NCI-H1048 (cell line): ENCODE results near the gene H6PD.

Experiments
- DNase-seq: peaks from one replicate; lab custom pipeline; 2025; lab: John Stamatoyannopoulos, UW

Gene H6PD

DNA sequence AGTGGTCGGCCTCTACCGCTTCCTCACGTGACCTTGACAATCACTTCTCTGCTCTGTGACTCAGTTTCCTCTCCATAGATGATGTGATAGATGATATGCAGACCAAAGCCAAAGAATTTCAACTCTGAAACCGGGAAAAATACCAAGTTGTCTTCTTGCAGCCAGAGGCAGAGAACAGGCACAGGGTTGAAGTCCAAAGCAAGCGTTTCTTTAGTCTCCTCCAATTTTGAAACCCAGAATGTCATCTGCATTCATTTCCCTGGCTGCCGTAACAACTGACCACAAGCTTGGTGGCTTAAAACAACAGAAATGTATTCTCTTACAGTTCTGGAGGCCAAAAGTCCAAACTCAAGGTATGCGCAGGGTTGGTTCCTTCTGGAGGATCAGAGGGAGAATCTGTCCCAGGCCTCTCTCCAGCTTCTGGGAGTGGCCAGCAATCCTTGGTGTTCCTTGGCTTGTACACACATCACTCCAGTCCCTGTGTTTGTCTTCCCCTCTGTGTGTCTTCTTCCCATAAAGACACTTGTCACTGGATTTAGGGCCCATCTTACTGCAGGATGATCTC lies 30.3 kb upstream of the H6PD start:
- DNase-seq = no peak

DNA sequence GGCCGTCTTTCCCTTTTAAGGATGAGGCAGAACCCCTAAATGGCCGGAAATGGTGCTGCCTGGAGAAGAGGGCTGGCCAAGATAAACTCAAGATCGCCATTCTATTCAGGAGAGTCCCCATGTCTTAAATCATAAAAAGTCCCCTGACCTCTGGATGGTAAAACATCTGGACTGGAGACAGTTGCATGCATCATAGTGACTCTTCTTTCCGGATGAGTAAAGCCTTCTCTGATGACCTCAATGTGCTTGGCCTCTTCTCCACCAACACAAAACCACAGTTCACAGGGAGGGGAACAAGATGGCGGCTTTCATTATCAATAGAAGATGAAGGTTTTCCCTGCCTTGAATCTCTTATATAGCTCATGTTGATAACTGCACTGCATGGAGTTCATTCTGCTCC lies 27.5 kb upstream of the H6PD start:
- no peak for DNase-seq

DNA sequence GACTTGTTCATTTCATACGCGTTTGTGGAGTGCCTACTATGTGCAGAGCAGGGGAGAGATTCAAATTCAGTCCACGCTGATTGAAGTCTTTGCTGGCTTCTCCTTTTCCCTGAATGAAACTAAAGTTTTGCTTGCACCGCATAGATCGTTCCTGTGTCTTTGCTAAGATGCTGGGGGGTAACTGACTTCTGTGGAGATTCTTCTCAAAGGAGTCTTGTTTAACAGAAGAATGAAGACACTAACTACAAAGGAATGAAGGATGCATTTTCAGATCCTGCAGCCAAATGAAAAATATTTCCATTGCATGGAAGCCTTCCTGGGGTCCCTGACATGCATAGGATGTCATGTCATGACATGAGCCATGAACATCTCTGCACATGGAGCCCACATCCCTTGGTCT lies 26.9 kb upstream of the H6PD start:
- DNase-seq = no peak

DNA sequence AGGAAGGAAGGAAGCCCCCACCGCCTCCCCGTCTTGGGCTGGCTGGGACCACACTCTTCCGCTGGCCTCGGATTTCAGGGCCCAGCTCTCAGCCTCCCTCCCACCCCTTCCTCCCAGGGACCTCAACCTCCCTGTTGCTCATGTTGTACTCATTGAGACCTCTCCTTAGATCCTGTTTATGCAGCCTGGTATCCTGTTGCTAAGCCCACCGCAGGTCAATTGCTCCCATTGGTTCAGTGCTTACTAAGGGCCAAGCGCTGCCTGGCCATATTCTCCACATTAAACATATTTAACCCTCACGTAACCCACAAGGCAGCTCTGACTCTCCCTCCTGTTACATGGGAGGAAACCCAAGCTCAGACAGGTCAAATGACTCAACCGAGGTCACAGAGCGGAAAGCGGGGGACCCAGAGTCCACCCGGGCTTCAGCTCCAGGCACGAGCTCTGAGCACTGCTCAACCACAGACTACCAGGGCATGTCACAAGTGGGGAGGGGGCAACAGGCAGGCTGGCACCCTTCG lies 23.2 kb upstream of the H6PD start:
- no peak for DNase-seq

DNA sequence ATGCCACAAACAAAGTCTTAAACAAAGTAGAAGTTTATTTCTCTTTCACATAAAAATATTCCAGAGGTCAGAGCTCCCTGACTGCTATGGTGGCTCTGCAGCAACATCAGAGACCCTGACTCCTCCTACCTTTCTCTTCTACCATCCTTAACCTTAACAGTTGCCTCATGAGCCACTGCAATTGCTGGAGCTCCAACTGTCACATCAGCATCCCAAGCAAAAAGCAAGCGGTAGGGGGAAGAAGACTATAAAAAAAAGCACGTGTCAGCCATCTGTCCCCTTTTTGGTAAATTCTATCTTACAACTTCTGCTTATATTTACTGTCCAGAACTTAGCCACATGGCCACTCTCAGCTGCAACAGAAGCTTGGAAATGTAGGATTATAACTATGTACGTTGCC lies 21.8 kb upstream of the H6PD start:
- DNase-seq = no peak

DNA sequence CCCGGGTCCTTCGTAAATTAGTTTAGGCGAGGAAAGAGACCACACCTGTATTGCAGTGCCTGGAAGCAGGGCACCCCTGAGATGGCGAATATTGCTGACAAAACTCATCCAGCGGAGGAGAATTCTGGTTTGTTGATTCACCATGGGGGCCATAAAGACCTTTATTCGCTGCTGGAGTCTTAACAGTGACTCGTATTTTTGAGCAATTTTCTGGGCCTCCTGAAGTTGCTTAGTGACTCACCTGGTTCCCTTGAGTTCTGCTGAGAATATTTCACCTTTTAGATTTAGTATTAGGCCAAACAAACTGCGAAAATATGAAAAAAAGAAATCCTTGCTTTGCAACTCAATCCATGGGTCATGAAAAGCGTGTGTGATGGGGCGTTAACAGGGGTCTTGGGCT lies 20.6 kb upstream of the H6PD start:
- no peak for DNase-seq

DNA sequence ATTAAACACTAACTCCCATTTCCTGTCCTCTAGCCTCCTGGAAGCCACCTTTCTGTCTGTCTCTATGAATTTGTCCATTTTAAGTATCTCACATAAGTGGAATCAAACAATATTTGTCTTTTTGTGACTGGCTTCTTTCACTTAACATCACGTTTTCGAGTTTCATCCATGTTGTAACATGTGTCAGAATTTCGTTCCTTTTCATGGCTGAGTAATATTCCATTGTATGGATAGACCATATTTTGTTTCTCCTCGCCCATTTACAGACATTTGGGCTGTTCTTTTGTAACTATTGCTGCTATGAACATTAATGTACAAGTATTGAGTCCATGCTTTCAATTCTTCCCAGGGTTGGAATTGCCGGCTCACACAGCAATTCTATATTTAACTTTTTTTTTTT lies 15.7 kb upstream of the H6PD start:
- no peak for DNase-seq

DNA sequence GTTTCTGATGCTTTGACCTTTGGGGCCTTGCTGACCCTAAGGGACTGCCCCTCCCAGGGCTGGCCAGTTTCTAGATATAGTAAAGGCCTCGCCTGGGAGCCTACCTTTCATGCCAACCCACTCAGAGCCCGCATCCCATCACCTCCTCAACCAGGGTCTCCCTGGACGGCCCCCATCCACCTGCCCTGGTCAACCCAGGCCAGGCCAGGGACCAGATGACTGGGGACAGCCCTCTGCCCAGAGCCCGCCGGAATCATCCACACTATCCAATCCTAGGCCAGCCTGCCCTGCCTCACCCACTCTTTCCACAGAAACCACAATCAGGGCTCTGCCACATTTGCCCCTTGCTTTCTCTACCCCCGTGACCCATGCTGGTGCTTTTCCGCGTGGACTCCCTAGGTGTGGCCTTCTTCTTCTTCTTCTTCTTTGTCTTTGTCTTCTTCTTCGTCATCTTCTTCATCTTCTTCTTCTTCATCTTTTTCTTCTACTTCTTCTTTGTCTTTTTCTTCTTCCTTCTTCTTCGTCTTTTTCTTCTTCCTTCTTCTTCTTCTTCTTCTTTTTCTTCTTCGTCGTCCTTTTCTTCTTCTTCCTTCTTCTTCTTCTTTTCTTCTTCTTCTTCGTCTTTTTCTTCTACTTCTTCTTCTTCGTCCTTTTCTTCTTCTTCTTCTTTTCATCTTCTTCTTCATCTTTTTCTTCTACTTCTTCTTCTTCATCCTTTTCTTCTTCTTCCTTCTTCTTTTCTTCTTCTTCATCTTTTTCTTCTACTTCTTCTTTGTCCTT lies 11.5 kb upstream of the H6PD start:
- no peak for DNase-seq

DNA sequence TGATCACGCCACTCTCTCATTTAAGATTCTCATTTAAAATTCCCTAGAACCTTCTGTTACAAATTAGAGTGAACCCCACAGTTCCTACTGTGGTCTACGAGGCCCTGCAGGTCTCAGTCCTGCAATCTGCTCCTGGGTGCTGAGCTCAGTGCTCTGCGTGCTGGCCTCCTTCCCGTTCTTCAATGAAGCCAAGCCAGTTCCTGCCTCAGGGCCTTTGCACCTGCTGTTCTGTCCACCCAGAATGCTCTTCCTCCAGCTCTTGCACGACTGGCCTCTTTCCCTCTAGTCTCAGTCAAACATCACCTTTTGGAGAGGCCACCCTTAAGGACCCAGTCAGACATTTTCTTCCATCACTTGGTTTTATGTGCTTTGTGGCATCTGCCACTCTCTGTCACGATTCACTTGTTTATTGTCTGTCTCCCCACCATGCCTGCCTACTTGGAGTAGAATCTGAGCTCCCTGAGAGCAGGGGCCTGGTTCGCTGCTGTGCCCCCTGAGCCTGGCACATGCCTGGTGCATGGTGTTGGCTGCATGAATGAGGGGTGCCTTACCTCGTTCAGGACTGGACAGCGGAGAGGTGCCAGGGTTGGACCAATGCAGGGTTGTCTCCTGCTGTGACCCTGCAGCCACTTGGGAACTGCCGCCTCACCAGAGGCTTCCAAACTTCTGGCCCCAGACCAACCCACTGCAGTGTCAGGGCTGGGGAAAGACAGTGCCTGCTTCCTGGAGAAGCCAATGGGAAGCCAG lies 9.7 kb upstream of the H6PD start:
- no peak for DNase-seq

DNA sequence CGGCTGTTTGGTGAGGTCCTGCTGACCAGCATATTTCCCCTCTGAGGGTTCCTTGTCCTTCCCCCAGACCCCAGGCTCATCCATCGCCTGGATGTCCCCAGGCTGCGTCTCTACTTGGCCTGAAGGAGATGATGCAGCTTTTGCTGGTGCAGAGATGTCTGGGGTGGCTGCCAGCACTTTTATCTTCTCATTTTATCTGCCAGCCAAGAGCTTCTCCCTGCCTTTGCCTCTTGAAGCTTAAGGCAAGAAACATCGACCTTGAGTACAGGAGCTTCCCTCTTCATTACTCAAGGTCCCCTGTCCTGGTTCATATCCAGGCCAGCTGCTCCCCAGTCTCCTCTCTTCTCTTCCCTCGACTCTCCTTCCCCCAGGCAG lies 9.2 kb upstream of the H6PD start:
- DNase-seq = no peak

DNA sequence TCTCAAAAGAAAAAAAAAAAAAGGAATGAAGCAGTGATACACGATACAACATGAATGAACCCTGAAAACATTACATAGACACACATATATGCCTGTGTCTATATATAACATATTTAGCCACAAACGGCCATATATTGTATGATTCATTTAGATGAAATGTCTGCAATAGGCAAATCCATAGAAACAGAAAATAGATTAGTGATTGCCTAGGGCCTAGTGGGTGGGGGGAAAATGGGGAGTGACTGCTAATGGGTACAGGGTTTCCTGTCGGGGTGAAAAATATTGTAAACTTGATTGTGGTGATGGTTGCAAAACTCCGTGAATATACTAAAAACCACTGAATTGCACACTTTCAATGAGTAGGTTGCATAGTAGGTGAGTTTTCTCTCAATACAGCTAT lies 6.0 kb upstream of the H6PD start:
- no peak for DNase-seq

DNA sequence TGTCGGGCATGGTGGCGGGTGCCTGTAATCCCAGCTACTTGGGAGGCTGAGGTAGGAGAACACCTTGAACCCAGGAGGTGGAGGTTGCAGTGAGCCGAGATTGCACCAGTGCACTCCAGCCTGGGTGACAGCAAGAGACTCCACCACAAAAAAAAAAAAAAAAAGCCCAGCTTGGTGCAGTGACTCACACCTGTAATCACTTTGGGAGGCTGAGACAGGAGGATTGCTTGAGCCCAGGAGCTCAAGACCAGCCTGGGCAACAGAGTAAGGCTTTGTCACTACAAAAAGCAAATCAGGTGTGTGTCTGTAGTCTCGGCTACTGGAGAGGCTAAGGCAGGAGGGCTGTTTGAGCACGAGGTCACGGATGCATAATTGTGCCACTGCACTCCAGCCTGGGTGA lies 5.0 kb upstream of the H6PD start:
- DNase-seq = no peak

DNA sequence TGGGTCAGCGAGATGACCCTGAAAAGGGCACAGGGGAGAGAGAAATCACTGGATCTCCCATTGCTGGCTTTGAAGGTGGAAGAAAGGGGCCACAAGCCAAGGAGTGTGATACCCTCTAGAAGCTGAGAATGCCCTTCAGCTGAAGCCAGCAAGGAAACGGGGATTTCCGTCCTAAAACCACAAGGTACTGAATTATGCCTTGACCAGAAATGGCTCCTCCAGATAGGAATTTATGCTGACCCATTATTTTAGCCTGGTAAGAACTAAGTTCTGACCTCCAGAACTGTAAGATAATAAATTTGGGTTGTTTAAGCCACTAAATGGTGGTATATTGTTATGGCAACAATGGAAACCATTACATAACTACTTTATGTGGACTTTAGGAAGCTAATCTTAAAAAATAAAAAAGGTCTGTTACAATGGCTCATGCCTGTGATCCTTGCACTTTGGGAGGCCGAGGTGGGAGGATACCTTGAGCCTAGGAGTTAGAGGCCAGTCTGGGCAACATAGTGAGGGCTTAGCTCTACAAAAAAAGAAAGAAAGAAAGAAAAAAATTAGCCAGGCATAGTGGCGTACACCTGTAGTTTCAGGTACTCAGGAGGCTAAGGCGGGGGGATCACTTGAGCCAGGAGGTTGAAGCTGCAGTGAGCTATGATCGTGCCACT lies 3.6 kb upstream of the H6PD start:
- DNase-seq = no peak

DNA sequence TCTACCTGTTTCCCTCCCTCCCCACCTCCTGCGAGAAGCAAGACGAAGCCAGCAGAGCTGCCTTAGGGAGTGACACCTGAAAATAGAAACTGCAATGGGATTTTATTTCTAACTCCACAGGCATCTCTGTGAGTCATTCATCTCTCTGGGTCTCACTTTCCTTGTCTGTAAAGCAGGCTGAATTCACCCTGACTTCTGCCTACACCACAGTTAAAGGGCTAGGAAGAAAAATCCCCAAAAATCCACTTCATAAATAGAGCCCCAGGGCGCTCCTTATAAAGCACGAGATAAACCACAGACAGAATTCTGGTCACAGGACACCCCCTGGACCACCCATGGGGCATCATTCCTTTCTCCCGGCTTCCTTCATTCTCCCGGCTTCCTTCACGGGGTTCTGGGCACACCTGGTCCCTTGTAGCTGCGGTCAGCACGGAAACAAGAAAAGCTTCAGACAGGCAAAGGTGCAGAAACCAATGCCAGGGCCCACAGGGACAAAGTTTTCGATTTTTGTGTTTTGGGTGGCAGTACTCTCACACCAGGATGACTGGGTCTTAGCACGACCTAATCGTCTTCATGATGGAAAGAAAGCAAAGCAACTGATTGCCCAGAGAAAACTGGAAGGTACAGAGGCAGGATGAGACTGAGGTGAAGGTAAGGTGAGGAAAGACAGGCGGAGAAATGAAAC lies 2.8 kb upstream of the H6PD start:
- DNase-seq = no peak

DNA sequence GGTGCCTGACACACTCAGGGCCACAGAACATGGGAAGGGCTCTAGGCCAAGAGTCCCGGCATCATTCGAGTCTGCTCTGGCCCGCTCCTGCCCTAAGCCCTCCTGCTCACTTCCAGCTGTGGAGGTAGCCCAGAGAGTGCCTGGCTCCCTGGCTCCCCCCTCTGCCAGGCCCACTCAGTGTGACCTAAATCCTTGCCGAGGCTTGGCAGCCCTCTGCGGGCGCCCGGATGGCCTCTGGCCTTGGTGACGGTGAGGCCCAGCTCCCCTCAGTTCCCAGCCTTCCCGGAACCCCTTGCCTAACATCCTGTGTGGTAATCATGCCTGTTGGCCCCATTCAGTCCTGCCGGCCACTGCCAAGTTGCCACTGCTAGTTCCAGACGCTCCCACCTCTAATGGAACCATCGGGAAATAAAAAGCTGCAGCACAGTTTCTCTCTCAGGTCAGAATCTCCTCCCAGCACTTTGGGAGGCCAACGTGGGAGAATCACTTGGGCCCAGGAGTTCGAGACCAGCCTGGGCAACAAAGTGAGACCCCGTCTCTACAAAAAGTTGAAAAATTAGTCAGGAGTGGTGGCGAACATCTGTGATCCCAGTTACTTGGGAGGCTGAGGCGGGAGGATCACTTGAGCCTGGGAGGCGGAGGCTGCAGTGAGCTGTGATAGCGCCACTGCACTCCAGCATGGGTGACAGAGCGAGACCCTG lies 1.2 kb upstream of the H6PD start:
- no peak for DNase-seq

DNA sequence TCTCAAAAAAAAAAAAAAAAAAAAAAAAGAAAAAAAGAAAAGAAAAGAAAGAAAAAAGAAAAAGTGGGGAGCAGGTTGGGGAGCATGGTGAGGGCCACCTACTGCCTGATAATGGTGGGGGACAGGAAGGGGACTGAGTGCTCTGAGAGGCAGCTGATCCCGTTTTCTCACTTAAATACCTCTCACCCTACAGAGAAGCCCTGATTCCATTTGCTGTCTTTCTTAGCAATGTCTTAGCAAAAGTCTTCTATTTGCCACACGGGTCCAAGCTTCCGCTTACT lies 692 bp upstream of the H6PD start:
- DNase-seq = no peak

DNA sequence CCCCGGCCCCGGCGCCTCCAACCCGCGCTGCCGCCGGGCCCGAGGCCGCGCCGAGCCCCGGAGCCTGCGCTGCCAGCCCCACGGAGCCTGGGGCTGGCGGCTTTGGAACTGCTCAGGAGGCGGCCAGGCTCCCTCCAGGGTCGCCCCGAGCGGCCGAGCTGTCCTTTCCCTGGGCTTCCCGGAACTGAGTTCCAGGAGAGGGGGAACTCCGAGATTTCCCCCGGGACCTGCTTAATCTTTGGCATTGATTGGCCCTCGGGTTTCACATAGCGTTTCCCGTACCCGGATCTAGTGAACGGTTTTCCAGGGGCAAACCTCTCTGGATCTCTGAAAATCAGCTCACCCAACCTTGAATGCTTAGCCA lies 504 bp downstream of the H6PD start:
- DNase-seq = no peak

DNA sequence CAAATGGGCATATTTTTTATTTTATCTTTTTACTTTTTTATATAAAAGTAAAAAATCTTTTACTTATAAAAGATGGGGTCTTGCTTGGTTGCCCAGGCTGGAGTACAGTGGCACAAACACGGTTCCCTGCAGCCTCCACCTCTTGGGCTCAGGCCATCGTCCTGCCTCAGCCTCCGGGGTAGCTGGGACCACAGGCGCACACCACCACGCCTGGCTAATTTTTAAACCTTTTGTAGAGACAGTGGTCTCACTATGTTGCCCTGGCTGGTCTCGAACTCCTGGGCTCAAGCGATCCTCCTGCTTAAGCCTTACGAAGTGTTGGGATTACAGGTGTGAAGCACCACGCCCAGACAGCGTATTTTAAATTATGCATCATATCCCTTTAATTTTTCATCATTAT lies 986 bp downstream of the H6PD start:
- DNase-seq = no peak

DNA sequence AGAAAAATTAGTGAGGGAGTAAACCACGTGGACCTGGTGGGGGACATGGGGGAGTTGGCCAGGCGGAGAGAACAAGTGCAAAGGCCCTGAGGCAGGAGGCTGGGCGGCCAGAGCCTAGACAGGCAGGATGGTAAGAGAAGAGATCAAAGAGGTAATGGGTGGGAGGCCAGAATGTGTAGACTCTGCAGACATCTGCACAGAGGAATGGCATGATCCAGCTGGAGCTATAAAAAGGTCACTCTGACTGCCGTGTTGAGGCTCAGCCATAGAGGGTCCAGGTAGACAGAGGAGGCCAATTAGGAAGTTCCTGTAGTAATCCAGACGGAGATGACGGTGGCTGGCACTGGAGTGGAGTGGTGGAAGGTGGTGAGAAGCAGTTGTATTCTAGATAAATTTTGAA lies 3.6 kb downstream of the H6PD start:
- DNase-seq = no peak

DNA sequence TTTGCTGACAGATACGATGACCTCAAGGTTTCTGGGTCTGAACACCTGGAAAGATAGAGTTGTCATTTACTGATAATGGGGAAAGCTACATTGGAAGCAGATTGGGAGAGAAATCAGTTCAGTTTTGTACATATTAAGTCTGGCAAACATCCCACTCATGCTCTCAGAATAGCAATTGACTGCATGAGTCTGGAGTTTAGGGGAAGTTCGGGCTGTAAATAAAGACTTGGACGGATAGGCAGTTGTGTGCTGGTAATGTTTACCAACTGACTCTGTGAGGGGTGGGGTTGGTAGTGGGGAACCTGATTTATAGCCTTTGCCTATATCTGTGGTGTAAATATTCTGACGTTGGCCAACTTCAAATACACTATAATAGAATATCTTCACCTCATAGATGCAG lies 4.0 kb downstream of the H6PD start:
- DNase-seq = no peak

DNA sequence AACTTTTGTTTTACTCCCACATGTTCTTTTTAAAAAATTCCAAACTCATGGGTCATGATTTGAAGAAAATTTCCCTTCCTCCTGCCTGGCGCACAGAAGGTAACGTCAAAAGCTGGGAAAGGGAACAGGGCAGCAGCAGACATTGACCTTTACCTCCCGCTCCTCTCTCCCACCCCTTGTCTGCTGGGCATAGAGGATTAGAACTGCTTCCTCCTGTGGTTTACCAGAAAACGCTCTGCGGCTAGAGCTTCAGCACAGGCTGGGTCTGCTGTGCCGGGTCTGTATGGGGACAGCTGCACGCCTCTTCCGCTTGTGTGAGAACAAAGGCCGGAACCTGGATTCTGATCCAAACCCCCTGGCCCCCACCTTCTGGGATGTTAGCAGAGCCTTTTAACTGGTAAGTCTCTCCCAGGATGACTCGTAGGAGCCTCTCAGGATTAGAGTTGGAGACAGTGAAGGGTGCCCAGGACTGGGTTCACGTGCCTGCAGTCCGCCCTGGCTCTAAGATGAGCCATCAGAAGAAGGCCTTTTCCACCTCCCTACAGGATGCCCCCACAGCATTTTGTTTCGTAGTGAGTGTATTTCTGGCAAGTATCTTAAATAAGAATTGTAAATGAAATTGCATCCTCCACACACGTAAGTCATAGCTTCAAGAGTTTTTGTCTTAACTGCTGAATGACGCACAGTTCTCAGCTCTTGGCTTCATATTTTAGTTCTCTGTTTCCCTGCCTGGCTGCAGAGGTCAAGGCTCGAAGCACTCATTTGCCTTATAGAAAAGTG lies 5.2 kb downstream of the H6PD start:
- no peak for DNase-seq
